HuH-7 (cell line): Measurements from ENCODE around the gene IFIT1B.
"Not testable (repeated sequence)": the region's sequence is repeated elsewhere in the genome, so short reads cannot be mapped to it uniquely, and the experiment has no call there.

Source experiments
- DNase-seq: peaks from one replicate; pipeline ENCODE4 v3.0.0; 2011; ENCODE audit warnings: low spot score

The IFIT1B gene

GRCh38 chr10:89348481-89348880, 29.4 kb upstream of the IFIT1B start:
- DNase-seq = no peak

GRCh38 chr10:89348975-89349374, 28.9 kb upstream of the IFIT1B start:
- no peak for DNase-seq

DNA sequence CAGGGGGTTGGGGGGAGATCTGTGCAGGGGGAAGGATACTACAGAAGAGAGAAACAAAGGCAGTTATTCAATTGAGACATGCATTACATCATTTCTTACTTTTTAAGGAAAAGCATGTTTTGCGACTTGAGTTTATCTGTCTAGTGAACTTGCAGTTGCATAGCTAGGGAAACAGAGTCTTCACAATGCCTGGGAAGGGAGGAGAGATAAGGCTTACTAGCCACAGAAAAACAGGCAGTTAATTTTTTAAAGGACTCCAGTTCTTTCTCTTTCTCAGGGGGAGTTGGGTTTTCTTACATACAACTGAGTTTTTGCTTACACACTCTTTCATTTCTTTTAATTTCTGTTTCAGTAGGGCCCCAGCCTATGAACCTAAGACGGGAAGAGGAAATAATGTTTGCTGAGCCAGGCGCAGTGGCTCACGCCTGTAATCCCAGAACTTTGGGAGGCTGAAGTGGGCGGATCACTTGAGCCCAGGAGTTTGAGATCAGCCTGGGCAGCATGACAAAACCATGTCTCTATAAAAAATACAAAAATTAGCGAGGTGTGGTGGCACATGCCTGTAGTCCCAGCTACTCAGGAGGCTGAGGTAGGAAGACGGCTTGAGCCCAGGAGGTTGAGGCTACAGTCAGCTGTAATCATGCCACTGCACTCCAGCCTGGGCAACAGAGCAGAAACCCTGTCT, 27.1 kb upstream of the IFIT1B start:
- DNase-seq = not testable (repeated sequence)

GRCh38 chr10:89351412-89351779, 26.5 kb upstream of the IFIT1B start:
- DNase-seq = no peak

DNA sequence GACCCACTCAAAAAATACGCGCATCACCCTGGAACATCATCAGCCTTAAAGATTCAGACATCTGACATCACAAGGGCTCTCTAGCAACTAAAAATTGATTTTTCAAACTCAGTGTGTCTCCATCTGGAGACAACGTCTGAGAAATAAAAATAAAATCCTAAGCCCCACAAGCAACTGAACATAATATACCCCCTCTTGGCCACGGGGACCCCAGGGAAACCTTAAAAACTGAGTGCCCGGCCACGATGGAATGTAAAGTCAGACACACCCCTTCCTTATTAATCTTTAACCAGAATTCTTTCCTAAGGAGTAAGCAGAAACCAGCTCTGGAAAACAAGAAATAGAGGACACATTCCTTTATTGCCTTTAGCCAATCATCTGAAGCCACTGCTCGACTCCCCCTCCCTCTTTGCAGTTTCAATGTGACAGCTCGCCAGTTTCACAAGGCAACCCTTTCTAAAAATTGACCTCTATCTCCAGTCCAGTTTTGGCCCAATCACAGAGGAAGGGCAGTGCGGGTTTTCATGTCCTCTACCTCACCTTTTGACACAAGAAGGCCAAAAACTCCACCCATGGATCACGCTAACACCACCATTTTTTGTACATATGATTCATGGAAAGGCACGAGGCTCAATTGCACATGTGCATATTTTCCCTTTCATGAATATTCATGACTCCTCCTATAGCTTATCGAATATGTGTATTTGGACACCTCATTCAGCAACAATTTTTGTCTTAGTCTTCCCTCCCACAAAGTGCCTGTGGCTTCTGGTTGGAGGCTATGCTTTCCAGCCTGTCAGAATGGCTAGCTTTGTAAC, 25.9 kb upstream of the IFIT1B start:
- DNase-seq = no peak

DNA sequence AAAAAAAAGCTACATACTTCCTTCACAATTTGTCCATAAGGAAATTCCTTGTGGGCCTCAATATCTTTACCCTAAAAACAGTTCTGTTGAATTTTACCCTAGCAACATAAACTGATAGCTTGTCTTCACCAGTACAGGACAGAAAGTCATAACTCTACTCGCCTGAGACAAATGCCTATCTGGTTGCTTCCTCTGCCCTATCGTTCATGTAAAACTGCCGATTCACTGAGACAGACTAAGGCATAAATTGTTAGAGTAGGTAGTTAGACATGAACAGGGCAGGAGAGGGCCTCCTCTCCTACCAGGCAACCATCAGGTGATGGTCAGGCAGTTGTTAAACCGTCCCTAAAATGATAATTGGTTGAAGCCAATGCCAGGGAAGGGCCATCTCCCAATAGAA, 25.1 kb upstream of the IFIT1B start:
- DNase-seq = no peak

GRCh38 chr10:89355394-89355931, 22.4 kb upstream of the IFIT1B start:
- DNase-seq = no peak

DNA sequence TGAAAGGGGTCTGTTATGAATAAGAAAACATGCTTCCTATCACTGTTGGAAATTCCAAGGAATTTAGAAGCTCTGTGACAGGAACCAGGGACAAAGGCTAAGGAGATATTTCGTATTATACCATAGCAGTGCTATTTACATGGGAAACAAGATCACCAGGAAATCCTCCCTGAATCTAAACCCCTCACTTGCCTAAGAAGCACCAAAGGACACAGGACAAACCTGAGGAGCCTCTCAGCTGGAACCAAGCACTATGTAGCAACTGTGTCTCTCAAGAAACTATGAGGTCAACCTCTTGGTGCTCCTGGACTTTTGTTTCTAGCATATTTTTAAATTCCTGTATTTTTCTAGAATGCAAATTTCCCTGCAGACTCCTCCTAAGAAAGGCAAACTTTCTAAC, 20.8 kb upstream of the IFIT1B start:
- no peak for DNase-seq

GRCh38 chr10:89357975-89358374, 19.9 kb upstream of the IFIT1B start:
- no peak for DNase-seq

DNA sequence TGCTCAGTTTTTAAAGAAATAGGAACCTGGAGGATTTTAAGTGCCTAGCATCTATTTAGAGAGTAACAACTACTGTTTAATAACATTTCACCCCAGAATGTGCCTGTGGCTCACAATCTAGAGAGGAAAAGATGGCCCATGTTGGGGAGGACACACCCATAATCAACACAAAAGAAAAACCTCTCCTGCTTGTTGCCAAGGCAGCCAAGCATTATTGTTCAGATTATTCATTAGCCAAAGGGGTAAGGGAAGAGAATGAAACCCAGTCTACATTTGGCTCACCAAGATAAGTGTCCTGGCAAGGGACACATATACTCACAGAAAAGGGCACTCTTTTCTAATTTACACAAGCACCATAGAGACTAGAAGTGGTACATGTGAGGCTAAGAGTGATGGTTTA, 17.7 kb upstream of the IFIT1B start:
- no peak for DNase-seq

DNA sequence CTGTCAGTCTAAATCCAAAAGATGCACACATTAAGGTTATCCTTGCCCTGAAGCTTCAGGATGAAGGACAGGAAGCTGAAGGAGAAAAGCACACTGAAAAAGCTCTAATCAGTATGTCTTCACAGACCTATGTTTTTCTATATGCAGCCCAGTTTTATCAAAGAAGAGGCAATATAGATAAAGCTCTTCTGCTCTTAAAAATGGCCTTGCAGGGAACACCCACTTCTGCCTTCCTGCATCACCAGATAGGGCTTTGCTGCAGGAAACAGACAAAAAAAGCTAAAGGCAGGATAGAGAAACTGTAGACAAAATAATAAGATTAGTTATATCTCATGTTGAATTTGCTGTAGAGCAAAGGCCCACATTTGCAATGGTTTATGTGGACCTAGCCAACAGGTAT, 14.9 kb upstream of the IFIT1B start:
- no peak for DNase-seq

DNA sequence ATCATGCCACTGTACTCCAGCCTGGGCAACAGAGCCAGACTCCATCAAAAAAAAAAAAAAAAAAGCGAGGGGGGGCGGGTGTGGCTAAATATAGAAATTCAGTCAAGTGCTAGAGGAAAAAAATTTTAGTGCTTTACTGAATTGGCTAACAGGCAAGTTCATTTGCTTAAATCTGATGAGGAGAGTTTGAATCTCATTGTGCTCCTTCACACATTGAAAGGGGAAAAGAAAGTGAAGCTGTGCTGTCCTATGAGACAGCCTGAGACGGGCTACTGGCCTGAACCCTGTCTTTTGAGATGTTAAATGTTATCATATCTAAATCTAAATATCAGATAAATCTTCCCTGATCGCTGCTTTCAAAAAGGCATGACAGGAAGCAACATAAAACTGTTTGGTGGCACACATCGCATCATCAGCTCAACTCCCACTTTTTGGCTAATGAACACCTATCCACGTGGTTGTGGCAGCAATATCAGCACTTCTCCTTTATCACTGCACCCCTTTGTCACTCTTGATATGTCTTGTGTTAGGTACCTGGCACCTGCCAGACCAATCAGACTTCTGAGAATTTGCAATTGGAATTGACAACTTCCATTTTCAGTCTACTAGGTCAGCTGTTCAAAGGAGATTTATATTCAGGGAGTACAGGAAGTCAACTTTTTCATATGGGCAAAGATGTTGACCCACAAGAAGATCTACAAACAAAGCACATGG, 14.0 kb upstream of the IFIT1B start:
- DNase-seq = no peak

- no peak for DNase-seq
These were observed 13.3 kb upstream of the IFIT1B start for GRCh38 chr10:89364531-89364930.

- no peak for DNase-seq
These were observed 10.3 kb upstream of the IFIT1B start for GRCh38 chr10:89367529-89367928.

GRCh38 chr10:89368129-89368528, 9.7 kb upstream of the IFIT1B start:
- DNase-seq = no peak

- DNase-seq = no peak
These were observed 8.4 kb upstream of the IFIT1B start for GRCh38 chr10:89369156-89370105.

- DNase-seq = no peak
These were observed 6.8 kb upstream of the IFIT1B start for GRCh38 chr10:89371079-89371478.

DNA sequence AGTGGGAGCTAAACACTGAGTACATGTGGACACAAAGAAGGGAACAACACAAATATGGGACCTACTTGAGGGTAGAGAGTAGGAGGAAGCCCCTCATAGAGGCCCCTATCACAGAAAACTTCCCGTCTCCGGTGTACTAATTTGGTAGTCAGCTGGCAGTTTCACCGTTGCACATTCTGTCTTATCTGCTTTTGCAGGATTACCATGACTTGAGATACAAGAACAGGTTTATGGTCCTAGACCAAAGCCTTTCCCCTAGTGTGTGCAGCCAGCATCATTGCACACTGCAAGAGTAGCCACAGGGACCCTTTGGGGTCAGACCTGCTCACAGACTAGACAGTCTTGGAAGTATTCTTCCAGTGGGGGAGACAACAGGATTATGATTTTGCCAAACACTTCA, 5.9 kb upstream of the IFIT1B start:
- DNase-seq = no peak

GRCh38 chr10:89373916-89374711, 3.7 kb upstream of the IFIT1B start:
- peak; percentile 27 for DNase-seq

DNA sequence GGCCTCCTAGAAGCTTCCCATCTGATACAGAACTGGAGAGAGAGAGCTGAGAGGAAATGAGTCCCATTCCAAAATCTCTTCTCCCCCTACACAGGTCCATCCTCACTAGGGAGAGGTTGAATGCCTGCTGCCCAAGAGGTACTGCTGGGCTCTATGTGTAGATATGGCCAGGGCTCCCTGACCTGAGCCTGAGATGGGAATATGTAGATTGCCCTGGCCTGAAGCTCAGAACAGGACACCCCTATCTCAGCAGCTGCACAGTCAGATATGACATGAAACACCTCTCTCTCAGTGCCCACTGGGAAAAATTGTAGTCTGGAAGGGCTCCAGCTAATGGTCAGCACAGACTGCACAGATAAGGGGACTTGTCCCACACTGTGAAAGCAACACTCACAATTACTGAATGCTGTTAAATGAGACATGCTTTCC, 3.1 kb upstream of the IFIT1B start:
- DNase-seq = no peak

DNA sequence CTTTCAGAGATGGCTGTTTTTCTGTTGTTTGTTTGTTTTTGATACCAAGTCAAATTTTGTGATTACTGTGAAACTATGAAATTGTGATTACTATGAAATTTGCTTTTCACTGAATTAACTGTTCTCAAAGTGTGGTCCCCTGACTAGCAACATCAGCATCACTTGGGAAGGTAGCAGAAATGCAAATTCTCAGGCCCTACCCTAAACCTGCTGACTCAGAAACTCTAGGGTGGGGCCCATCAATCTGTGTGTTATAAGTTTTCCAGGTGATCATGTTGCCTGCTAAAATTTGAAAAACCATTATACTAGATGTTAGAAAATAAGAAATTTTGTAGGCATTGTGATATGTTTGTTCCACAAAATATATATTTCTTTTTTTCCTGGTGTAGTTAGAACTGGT, 1.2 kb downstream of the IFIT1B start:
- no peak for DNase-seq
